Measurements from ENCODE around the gene TKT. TPM values are rescaled to one million over a fixed set of nuclear protein-coding genes. Genes with fewer than 3 reads are reported as not detected.
"Not testable (repeated sequence)": the region's sequence is repeated elsewhere in the genome, so short reads cannot be mapped to it uniquely, and the experiment has no call there.

The TKT gene
- total RNA-seq, 2 donors from 2014 or later: 96.6 to 208 TPM

GRCh38 chr3:53256704-53257055 is 858 bp upstream of the TKT start:
- WGBS, 2 donors: 88 to 92% methylated on average over 5 of the region's 5 CpGs
- Histone ChIP-seq H3K4me1 (peaks cover 43% of the 10 kb centered on the region), H3K4me3 (no peak overlapping the region), H3K9me3 (no peaks in the 10 kb centered on the region), H3K36me3 (replicated peaks in 1 of 2; ENCODE audit: insufficient read depth in 1 of 2, low read depth in 2 of 2) (no peaks in the 10 kb centered on the region), H3K27me3 (no peaks in the 10 kb centered on the region), H3K27ac (peak overlapping the region in 1 of 4 donors; percentile 98)
- DNase-seq (no peak), ATAC-seq (no peak)
- intact Hi-C loops (cut with DNase I): no loop called here
- TF ChIP-seq POLR2A (IDR thresholded peaks at IDR 0.05) (no peak), CTCF (IDR thresholded peaks at IDR 0.05) (no peak)

GRCh38 chr3:53255423-53255774 is 423 bp downstream of the TKT start:
- 1% methylated on average over 42 of the region's 44 CpGs; no CpG with 5 or more reads in 1 of the 2 donors for WGBS, 2 donors
- H3K4me3 ChIP-seq: peak overlapping the region; percentile 82 to 93
- TF ChIP-seq POLR2A (IDR thresholded peaks at IDR 0.05): peak in 1 of 3 donors; percentile 4
- no peak for TF ChIP-seq CTCF (IDR thresholded peaks at IDR 0.05)
- DNase-seq (peak; percentile 35 to 48 (median 40)), ATAC-seq (peak; percentile 43)
- H3K27me3 ChIP-seq: no peaks in the 10 kb centered on the region
- intact Hi-C loops (cut with DNase I): no loop called here
- no peaks in the 10 kb centered on the region for H3K36me3 ChIP-seq (replicated peaks in 1 of 2; ENCODE audit: insufficient read depth in 1 of 2, low read depth in 2 of 2)
- no peaks in the 10 kb centered on the region for H3K9me3 ChIP-seq
- H3K27ac ChIP-seq: peak overlapping the region; percentile 86 to 98 (median 92)
- H3K4me1 ChIP-seq: peaks cover 55% of the 10 kb centered on the region

DNA sequence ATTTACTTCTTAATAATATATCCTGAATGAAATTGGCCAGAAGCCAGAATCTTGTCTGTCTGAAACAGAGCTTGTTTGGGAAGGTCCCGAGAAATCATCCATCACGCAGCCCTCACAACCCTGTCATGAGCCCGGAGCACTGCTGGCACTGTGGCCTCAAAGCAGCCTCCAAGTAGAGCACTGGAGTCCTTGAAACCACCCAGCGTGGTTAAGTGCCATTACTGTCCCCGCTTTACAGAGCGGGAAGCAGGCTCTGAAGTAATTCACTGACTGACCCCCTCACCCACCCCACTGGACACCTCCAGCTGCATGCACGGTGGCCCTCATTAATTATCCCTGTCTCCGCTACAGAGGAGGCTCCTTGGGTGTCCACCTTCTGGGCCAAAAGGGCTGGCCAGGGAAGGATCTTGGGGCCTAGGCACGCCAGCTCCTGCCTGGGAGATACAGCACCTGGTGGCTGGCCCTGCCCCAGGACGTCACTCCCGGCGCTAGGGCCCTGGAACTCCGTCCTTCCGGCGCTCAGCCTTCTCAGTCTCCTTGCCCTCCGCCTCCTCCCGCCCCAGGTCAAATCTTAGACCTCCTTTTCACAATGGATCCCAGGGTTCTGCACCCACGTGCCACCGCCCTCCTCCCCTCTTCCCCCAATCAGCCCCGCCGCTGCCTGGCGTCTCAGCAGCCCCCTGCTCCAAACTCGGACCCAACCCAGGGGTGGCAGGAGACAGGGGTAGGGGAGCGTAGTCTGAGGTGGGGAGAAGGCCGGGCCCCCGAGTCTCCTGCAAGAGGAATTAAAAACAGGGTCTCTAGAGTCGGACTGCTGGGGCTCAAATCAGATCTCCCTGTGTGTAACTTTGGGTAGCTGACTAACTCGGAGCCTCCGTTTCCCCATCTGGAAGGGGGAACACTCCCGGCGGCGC is 1.1 kb downstream of the TKT start:
- peak; percentile 23 to 66 (median 60) for TF ChIP-seq POLR2A (IDR thresholded peaks at IDR 0.05)
- peak in 3 of 7 experiments; percentile 1 to 10 (median 9) for TF ChIP-seq CTCF (IDR thresholded peaks at IDR 0.05)
- H3K27ac ChIP-seq: peak overlapping the region; percentile 86 to 98 (median 92)
- WGBS, 2 donors: 2% methylated on average over 12 to 32 of the region's 32 CpGs

GRCh38 chr3:53253707-53254508 is 1.9 kb downstream of the TKT start:
- peak overlapping the region; percentile 86 to 98 (median 92) for H3K27ac ChIP-seq
- peak overlapping the region in 1 of 2 donors; percentile 93 for H3K4me3 ChIP-seq
- DNase-seq: peak in 2 of 4 donors; percentile 20 to 33
- ATAC-seq: no peak
- no peaks in the 10 kb centered on the region for H3K27me3 ChIP-seq
- 35 to 52% methylated on average over 7 of the region's 7 CpGs for WGBS, 2 donors
- intact Hi-C loops (cut with DNase I): no loop called here
- no peak for TF ChIP-seq POLR2A (IDR thresholded peaks at IDR 0.05)
- no peak for TF ChIP-seq CTCF (IDR thresholded peaks at IDR 0.05)
- H3K9me3 ChIP-seq: no peaks in the 10 kb centered on the region
- H3K36me3 ChIP-seq (replicated peaks in 1 of 2; ENCODE audit: insufficient read depth in 1 of 2, low read depth in 2 of 2): no peaks in the 10 kb centered on the region
- H3K4me1 ChIP-seq: peaks cover 57% of the 10 kb centered on the region

More for the DNA sequence above, 1.1 kb downstream of the TKT start:
- peak; percentile 93 to 95 (median 94) for DNase-seq
- Histone ChIP-seq H3K4me3 (peak overlapping the region; percentile 82 to 93), H3K36me3 (replicated peaks in 1 of 2; ENCODE audit: insufficient read depth in 1 of 2, low read depth in 2 of 2) (no peaks in the 10 kb centered on the region), H3K27me3 (no peaks in the 10 kb centered on the region), H3K4me1 (peaks cover 55% of the 10 kb centered on the region), H3K9me3 (no peaks in the 10 kb centered on the region)
- ATAC-seq: peak; percentile 83
- intact Hi-C loops (cut with DNase I): no loop called here

- peaks cover 58% of the 10 kb centered on the region for H3K4me1 ChIP-seq
- H3K9me3 ChIP-seq; H3K27me3 ChIP-seq; H3K36me3 ChIP-seq (replicated peaks in 1 of 2; ENCODE audit: insufficient read depth in 1 of 2, low read depth in 2 of 2); ATAC-seq; intact Hi-C loops (cut with DNase I); H3K4me3 ChIP-seq; DNase-seq: not testable (repeated sequence)
- H3K27ac ChIP-seq: peak overlapping the region in 2 of 4 donors; percentile 22 to 94
- WGBS, 2 donors: 84 to 90% methylated on average over 8 of the region's 8 CpGs
Observed at GRCh38 chr3:53252947-53253322, 2.9 kb downstream of the TKT start.
